NCI-H446 (cell line): ENCODE measurements around the gene CELF1.

Experiments
- DNase-seq, 2 experiments: peaks; one replicate each; lab custom pipeline; 2025; lab: John Stamatoyannopoulos, UW

CELF1 gene

GRCh38 chr11:47552566-47553405, at the start of gene CELF1:
Gene CELF1, minus strand, starts transcription at chr11:47553132. Its CDS starts 53,609 bp downstream, at chr11:47499523.
- peak; percentile 85 to 98 for DNase-seq

- no peak for DNase-seq
Observed at GRCh38 chr11:47599902-47600301, 47.0 kb upstream of the CELF1 start.

GRCh38 chr11:47595967-47596366, 43.0 kb upstream of the CELF1 start:
- DNase-seq: no peak

GRCh38 chr11:47595029-47595428, 42.1 kb upstream of the CELF1 start:
- DNase-seq: no peak

DNA sequence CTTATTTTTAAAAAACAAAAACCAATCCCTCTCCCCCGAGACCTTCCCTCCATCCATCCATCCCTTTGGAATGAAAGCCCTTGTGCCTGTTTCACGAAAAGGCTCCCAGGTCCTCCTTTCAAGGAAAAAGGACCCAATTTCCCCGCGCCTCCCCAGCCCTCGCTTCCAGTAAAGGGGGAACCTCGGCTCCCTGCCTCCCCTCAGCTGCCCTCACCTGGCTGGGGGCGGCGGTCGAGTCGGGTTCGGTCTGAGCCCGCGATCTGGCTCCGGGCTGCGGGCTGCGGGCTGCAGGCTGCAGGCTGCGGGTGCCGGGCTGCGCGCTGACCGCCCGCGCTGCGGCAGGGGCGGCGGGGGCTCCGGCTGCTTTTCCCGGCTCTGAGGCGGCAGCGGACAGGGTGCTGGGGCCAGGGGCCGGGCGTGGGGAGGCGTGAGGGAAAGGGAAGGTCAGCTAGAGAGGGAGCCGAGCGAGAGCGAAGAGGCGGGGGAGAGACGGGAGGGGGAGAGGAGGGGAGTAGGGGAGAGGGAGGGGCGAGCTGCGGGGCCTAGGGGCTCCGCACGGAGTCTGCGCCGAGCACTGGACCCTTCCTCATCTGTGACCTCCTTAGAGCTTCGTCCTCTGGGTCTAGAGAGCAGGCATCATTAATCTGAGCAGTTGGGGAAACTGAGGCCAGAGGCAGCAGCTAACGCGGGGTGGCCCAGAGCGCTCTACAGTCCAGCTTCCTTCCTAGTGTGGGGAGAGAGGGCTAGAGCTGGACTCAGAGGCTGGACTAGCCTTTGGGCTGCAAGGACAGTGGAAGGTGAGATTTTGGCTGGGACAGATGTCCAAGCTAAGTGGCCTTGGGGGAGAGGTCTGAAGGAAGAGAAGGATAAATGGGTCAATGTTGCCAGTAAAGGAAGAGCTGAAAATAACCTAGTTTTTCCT, 41.3 kb upstream of the CELF1 start, which contains the start of gene C1QTNF4:
TSS of gene C1QTNF4 (minus strand) at position 478 of the 922 bp plus-strand sequence. CDS start 3,601 bp downstream, outside the sequence.
- DNase-seq: no peak

DNA sequence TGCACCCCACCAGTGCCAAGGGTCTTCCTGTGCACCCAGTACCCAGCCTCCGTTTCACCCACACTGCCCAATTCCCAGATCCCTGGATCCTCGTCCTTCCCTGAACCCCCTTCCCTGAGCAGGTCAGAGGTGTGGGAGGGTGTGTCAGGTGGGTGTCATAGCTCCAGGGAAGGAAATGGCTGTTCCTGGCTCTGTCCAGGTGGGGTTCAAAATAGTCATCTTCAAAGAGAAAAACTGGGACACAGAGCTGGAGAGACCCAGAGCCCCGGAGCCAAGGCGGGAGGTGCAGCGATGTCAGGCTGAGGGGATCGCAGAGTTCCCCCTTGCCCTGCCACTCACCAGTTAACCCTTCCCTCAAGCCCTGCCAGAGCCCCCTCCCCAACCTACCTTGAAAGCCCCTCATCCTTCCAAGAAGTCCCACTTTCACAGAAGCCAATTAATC, 40.6 kb upstream of the CELF1 start:
- DNase-seq: no peak

- no peak for DNase-seq
Observed at GRCh38 chr11:47592970-47593369, 40.0 kb upstream of the CELF1 start.

GRCh38 chr11:47592251-47592650, 39.3 kb upstream of the CELF1 start:
- DNase-seq: no peak

- no peak for DNase-seq
Observed at GRCh38 chr11:47591764-47592163, 38.8 kb upstream of the CELF1 start.

DNA sequence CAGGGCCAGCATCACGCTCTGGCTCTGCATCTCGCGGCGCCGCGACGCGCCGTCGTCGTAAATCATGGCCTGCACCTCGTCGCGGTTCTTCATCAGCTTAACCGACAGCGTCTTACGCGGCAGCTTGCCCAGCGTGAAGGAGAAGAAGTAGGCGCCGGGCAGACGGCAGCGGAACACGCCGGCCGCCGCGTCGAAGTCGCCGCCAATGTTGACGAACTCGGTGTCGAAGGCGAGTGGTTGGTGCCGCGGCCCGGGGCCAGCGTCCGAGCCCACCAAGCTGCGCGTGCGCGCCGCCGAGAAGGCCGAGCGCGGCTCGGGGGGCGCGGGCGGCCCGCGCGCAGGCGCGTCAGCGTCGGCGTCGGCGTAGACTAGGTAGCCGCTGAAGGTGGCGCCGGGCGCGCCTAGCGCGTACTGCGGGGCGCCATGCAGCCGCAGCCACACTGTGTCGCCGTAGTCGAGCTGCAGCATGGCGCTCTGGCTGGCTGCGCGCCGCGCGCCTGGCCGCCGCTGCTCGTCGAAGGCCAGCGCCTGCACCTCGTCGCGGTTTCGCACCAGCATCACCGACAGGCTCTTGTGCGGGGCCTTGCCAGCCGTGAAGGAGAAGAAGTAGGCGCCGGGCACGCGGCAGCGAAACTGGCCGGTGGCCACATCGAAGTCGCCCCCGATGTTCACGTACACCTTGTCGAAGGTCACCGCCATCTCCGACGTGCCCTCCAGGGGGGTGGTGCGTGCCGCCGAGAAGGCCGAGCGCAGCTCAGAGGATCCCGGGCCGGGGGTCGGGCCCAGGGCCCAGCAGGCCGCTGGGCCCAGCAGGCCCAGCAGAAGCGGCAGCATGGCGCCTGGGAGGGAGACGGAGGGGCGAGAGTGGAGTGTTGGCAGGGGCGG, 37.3 kb upstream of the CELF1 start:
- no peak for DNase-seq

GRCh38 chr11:47589584-47589976, 36.6 kb upstream of the CELF1 start:
- DNase-seq: no peak

DNA sequence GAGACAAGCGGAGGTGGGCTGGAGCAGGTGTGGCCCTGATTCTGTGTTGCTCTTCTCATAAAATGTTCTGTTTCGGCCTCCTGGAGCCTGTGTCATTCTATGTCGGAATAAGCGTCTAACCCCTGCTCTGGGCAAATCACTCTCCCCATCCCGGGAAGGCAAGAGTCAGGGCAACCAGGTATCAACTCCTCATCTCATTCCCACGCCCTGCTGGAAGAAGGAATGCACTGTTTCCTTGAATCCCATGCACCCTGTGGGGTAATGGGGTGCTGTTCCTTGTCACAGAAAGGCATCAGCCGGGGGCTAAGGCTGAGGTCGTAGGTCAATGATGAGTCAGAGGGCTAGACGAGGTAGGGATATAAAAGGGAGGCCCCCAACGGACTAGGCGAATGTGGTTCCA, 36.2 kb upstream of the CELF1 start:
- DNase-seq: no peak

GRCh38 chr11:47587723-47588326, 34.9 kb upstream of the CELF1 start:
- DNase-seq: no peak

- no peak for DNase-seq
Observed at GRCh38 chr11:47587039-47587716, 34.2 kb upstream of the CELF1 start.

DNA sequence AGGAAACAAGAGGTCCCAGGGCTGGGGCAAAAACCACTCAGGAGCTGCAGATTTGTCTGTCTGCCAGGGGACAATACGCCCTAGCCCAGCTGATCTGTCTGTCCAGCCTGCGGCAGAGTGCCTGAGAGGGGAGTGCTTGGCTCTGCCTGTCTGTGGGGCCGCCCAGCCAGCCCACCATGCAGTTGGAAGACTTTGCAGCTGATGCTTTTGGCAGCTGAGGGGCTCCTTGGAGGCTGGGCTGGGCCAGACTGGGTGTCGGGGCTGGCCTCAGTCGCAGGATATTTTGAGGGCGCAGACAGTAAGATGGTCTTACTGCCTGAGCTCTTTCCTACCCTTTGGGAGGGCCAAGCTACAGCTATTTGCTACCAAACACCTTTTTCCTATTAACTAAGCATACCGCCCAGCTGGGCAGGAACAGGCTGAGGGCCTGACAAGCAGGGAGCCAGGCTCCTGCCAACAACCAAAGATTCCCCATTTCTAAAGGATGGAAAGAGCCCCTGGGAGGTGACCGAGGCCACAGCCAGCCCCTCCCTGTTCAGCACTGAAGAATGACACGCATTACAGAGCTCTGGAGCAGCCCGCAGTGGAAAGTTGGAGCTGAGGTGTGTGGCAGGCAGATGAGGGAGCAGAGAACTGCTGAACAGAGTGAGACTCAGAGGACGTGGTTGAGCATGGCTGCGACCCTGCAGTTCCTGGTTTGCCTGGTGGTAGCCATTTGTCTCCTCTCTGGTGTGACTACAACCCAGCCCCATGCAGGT, 33.3 kb upstream of the CELF1 start, which contains the start of gene FAM180B:
TSS of gene FAM180B (plus strand) at position 581 of the 758 bp plus-strand sequence. CDS start at position 672, 91 bp downstream.
- no peak for DNase-seq

GRCh38 chr11:47583844-47584243, 30.9 kb upstream of the CELF1 start:
- DNase-seq: no peak

DNA sequence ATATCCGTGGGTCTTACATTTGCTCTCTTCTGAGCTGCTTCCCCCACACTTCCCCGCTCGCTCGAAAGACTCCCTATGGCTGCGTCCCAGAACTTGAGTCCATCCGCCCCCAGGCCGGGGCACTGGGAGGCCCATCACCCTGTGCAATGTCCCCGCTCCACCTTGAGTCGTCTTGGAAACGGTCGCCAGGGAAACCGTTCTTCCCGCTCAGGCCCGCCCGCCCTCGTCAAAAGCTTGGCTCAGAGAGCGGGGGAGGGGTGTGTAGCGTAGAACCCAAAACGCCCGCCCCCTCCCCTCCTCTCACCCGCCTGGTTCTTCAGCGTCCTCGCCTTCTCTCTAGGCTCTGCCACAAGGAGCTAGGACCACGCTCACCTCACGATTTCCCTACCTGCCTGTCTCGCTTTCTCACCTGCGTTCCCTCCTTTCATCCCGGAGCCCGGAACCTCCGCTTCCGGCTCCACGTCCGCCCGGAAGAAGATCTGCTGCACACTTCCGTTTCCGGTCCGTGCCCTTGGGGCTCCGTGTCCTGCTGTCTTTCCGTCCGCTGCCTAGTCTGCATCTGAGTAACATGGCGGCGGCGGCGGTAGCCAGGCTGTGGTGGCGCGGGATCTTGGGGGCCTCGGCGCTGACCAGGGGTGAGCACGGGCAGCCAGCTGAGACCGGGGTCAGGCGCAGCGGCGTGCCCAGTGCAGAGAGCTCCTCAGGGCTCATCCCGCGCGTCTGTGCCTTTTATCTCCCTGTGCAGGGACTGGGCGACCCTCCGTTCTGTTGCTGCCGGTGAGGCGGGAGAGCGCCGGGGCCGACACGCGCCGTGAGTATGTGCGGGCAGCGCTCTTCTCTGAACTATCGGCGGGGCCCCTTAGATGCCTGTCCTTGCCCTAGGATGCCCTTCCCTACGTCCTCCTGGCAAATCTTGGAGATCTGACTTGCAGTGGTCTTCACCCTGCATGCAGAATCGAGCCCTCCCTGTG, 25.9 kb upstream of the CELF1 start, which contains the start of the genes KBTBD4 and NDUFS3:
TSS of gene KBTBD4 (minus strand) at position 447 of the 971 bp plus-strand sequence. CDS start at position 428, 19 bp downstream.
TSS of gene NDUFS3 (plus strand) at position 551 of the 971 bp plus-strand sequence. CDS start at position 569, 18 bp downstream.
- DNase-seq: peak; percentile 93 to 96

GRCh38 chr11:47577460-47578041, 24.6 kb upstream of the CELF1 start:
- DNase-seq: no peak
